B cell (primary cell): ENCODE measurements around the gene ALKBH3. TPM values are rescaled to one million over a fixed set of nuclear protein-coding genes. Genes with fewer than 3 reads are reported as not detected.

Source experiments
- ATAC-seq: fragments of 200-7000 bp; cut with Tn5 transposase; one replicate; pipeline ENCODE4 v1.10.0; 2021; ENCODE audit warnings: low read depth, mild to moderate bottlenecking, moderate number of reproducible peaks, moderate library complexity
- CTCF ChIA-PET: fragments of 350-600 bp; sonication (Branson Sonifier 250); formaldehyde crosslinking; loops from one replicate; lab custom pipeline; 2021; ENCODE audit warnings: antibody characterized with exemption, inconsistent platforms; lab: Charles Lee
- POLR2A ChIA-PET: fragments of 350-600 bp; sonication (Branson Sonifier 250); formaldehyde crosslinking; loops from one replicate; lab custom pipeline; 2021; ENCODE audit warnings: antibody characterized with exemption; lab: Charles Lee
- DNase-seq: peaks from one replicate; pipeline ENCODE4 v3.0.0; 2013
- H2AFZ ChIP-seq: 2 replicates; pipeline ENCODE4 v1.6.1; 2012; ENCODE audit warnings: mild to moderate bottlenecking, low read depth, low read length; ENCODE audit not compliant: insufficient read depth, poor library complexity, severe bottlenecking
- H3K27ac ChIP-seq, 2 donors: 1 replicate in 1 of 2; 2 replicates in 1 of 2; pipeline ENCODE4 v1.5.1; 2012 to 2013; ENCODE audit warnings: low read length in 2 of 2, mild to moderate bottlenecking in 2 of 2, moderate library complexity in 1 of 2
- H3K27me3 ChIP-seq, 4 experiments: fragments of 200-600 bp in 1 of 4; sonication (generic) in 1 of 4; replicated peaks in 1 of 4; 1 replicate in 2 of 4; 2 replicates in 2 of 4; pipeline versions ENCODE4 v1.6.1 to v1.7.0; 2013 to 2016; ENCODE audit warnings: low read length in 3 of 4, mild to moderate bottlenecking in 2 of 4, mixed read lengths in 1 of 4, moderate library complexity in 1 of 4; ENCODE audit not compliant: insufficient read depth in 4 of 4, control insufficient read depth in 3 of 4; ENCODE audit errors: control extremely low read depth in 1 of 4
- H3K36me3 ChIP-seq, 2 experiments: replicated peaks in 1 of 2; 1 replicate in 1 of 2; 2 replicates in 1 of 2; pipeline versions ENCODE4 v1.6.1 to v1.7.1; 2013; ENCODE audit warnings: low read length in 1 of 2; ENCODE audit not compliant: insufficient read depth in 2 of 2, control insufficient read depth in 1 of 2; ENCODE audit errors: control extremely low read depth in 1 of 2, extremely low read depth in 1 of 2
- H3K4me1 ChIP-seq, 2 donors: fragments of 200-600 bp in 1 of 2; sonication (generic) in 1 of 2; 1 replicate in 1 of 2; 2 replicates in 1 of 2; pipeline versions ENCODE4 v1.5.1 to v1.6.1; 2013 to 2017; ENCODE audit warnings: low read length in 2 of 2; ENCODE audit not compliant: control insufficient read depth in 2 of 2, insufficient read depth in 2 of 2
- H3K4me2 ChIP-seq: replicated peaks from 2 replicates; pipeline ENCODE3; 2012; ENCODE audit warnings: mild to moderate bottlenecking, low read depth, low read length; ENCODE audit not compliant: poor library complexity, severe bottlenecking
- H3K4me3 ChIP-seq, 5 experiments: fragments of 200-600 bp in 1 of 5; sonication (generic) in 1 of 5; 1 replicate in 3 of 5; 2 replicates in 2 of 5; pipeline versions ENCODE4 v1.5.1 to v1.7.0; 2011 to 2016; ENCODE audit warnings: low read length in 4 of 5, mild to moderate bottlenecking in 4 of 5, low read depth in 2 of 5, control low read depth in 1 of 5, moderate library complexity in 1 of 5; ENCODE audit not compliant: insufficient read depth in 1 of 5; ENCODE audit errors: control extremely low read depth in 1 of 5, extremely low read depth in 1 of 5
- H3K79me2 ChIP-seq: fragments of 200-600 bp; sonication (generic); one replicate; pipeline ENCODE4 v1.6.0; 2016; ENCODE audit warnings: low read length; ENCODE audit not compliant: control insufficient read depth, insufficient read depth
- H3K9ac ChIP-seq: fragments of 200-600 bp; sonication (generic); 2 replicates; pipeline ENCODE4 v1.6.1; 2017; ENCODE audit warnings: mild to moderate bottlenecking, low read length, moderate library complexity
- H3K9me3 ChIP-seq, 3 donors: one replicate each; pipeline versions ENCODE4 v1.6.1 to v1.7.1; 2013; ENCODE audit warnings: low read length in 2 of 3; ENCODE audit not compliant: control insufficient read depth in 2 of 3, insufficient read depth in 1 of 3; ENCODE audit errors: control extremely low read depth in 1 of 3
- H4K20me1 ChIP-seq: 2 replicates; pipeline ENCODE4 v1.6.0; 2012; ENCODE audit warnings: mild to moderate bottlenecking, low read length; ENCODE audit not compliant: insufficient read depth, control insufficient read depth, poor library complexity, severe bottlenecking
- H3K27ac Mint-ChIP-seq: one replicate; pipeline ENCODE4 v1.8.0; 2021; ENCODE audit warnings: mixed read lengths
- H3K27me3 Mint-ChIP-seq: one replicate; pipeline ENCODE4 v1.8.0; 2021; ENCODE audit warnings: mixed read lengths
- H3K4me1 Mint-ChIP-seq: one replicate; pipeline ENCODE4 v1.8.0; 2021; ENCODE audit warnings: mixed read lengths
- H3K4me3 Mint-ChIP-seq: one replicate; pipeline ENCODE4 v1.8.0; 2021; ENCODE audit warnings: mixed read lengths
- H3K9me3 Mint-ChIP-seq: one replicate; pipeline ENCODE4 v1.8.0; 2022; ENCODE audit warnings: mixed read lengths; ENCODE audit not compliant: insufficient read depth
- EZH2 ChIP-seq: IDR thresholded peaks from 2 replicates; pipeline ENCODE4 v1.6.1; 2012; ENCODE audit warnings: borderline replicate concordance, low read depth, mild to moderate bottlenecking, moderate library complexity, low read length; ENCODE audit not compliant: insufficient read depth, poor library complexity, severe bottlenecking
- WGBS: methylation state at CpG from one replicate; pipeline ENCODE4 v1.1.5; 2013; ENCODE audit warnings: missing lambda C conversion rate; ENCODE audit not compliant: insufficient coverage; 5-methylcytosine and 5-hydroxymethylcytosine counted together
- intact Hi-C: fragments of 100-400 bp; cut with micrococcal nuclease; formaldehyde crosslinking; loops from one replicate; pipeline ENCODE4 v1.10.0; 2022
- polyA plus RNA-seq: library from polyadenylated mRNA; depleted of rRNA; stranded (reverse); fragments of >200 nt; gene quantifications from 2 replicates; pipeline ENCODE4 v1.2.3, GENCODE V29; 2012
- total RNA-seq, 2 donors: library from RNA; stranded (reverse); fragments of 120-200 nt in 1 of 2; gene quantifications; 1 replicate in 1 of 2; 2 replicates in 1 of 2; pipeline versions ENCODE4 v1.2.3 to v1.2.4, GENCODE V29; 2013 to 2022
- TF ChIP-seq, protein P1 (sequence below): fragments of 200-600 bp; IDR thresholded peaks from one replicate; pipeline ENCODE4 v1.8.0; 2022; ENCODE audit warnings: antibody characterized with exemption, mild to moderate bottlenecking

Gene ALKBH3
- total and polyA plus RNA-seq, 2 donors (not counting 1 experiment from before 2014, with no cell fraction given) = 22.3 to 26.7 TPM

DNA sequence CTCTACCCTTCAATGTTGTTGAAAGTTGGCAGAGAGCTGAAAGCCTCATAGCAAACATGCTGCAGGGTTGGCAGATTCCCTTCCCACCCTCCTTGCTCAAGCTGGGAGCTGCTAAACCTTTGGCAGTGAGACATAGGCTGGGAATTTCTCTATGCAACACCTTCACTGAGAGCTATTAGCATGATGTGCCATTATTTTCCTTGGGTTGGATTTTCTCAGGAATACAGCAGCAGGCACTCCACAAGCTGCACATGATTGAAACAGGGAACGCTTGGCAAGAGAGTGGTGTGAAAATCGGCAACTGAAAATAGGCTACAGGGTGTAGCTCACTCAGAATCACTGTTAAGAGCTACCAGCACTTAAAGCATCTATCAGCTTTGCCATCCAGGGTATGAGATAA is 9.6 kb upstream of the ALKBH3 start:
- no peak for TF ChIP-seq EZH2
- TF ChIP-seq, protein P1, sequence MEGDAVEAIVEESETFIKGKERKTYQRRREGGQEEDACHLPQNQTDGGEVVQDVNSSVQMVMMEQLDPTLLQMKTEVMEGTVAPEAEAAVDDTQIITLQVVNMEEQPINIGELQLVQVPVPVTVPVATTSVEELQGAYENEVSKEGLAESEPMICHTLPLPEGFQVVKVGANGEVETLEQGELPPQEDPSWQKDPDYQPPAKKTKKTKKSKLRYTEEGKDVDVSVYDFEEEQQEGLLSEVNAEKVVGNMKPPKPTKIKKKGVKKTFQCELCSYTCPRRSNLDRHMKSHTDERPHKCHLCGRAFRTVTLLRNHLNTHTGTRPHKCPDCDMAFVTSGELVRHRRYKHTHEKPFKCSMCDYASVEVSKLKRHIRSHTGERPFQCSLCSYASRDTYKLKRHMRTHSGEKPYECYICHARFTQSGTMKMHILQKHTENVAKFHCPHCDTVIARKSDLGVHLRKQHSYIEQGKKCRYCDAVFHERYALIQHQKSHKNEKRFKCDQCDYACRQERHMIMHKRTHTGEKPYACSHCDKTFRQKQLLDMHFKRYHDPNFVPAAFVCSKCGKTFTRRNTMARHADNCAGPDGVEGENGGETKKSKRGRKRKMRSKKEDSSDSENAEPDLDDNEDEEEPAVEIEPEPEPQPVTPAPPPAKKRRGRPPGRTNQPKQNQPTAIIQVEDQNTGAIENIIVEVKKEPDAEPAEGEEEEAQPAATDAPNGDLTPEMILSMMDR = no peak
- no peak overlapping the region for H3K4me2 ChIP-seq
- no peak overlapping the region for H2AFZ ChIP-seq
- peaks cover 4 to 6% of the 10 kb centered on the region in 2 donors for H3K4me1 ChIP-seq
- no peaks in the 10 kb centered on the region for H4K20me1 ChIP-seq
- peaks cover 7% of the 10 kb centered on the region for H3K4me1 Mint-ChIP-seq
- no peak overlapping the region for H3K9ac ChIP-seq
- intact Hi-C loops = no loop called here
- H3K27me3 Mint-ChIP-seq = peaks cover 72% of the 10 kb centered on the region
- ATAC-seq (no peak), DNase-seq (no peak)
- H3K79me2 ChIP-seq = no peaks in the 10 kb centered on the region
- no peak overlapping the region for H3K4me3 Mint-ChIP-seq
- H3K27ac Mint-ChIP-seq = no peak overlapping the region
- peaks cover 2% of the 10 kb centered on the region for H3K9me3 Mint-ChIP-seq
- H3K4me3 ChIP-seq = no peak overlapping the region
- ChIA-PET CTCF (no interaction called here), POLR2A (no interaction called here)
- no peak overlapping the region for H3K27ac ChIP-seq
- WGBS = no CpG with 5 or more reads among the region's 2 CpGs
- peaks cover 0 to 4% (median 3%) of the 10 kb centered on the region in 3 donors for H3K9me3 ChIP-seq
- H3K36me3 ChIP-seq = no peaks in the 10 kb centered on the region
- peaks cover 0 to 37% (median 28%) of the 10 kb centered on the region in 4 experiments for H3K27me3 ChIP-seq

DNA sequence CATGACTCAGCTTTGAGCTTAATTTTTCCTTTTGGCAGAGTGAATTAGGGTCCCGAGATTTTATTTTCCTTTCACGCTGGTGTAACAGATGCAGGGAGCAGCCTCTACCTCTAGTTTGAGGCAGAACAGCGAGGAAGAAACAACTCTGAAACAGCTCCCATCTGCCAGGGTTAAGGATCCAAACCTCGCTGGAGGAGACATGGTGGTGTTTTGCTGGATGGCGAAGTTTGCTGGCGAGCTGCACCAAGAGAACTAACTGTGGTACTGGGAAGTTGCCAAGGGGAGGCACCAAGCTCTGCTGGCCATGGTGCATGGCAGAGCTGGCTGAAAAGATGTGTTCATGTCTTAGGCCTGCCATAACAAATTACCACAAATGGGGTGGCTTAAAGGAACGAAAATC is 7.6 kb upstream of the ALKBH3 start:
- Mint-ChIP-seq H3K4me3 (no peak overlapping the region), H3K27ac (no peak overlapping the region), H3K9me3 (peaks cover under 1% of the 10 kb centered on the region), H3K4me1 (peaks cover 7% of the 10 kb centered on the region), H3K27me3 (peaks cover 74% of the 10 kb centered on the region)
- no peak for DNase-seq
- H2AFZ ChIP-seq = no peak overlapping the region
- peaks cover 0 to 4% (median 0%) of the 10 kb centered on the region in 3 donors for H3K9me3 ChIP-seq
- intact Hi-C loops = no loop called here
- no peak overlapping the region for H3K4me3 ChIP-seq
- no peaks in the 10 kb centered on the region for H3K79me2 ChIP-seq
- WGBS = 84% methylated on average over 7 of the region's 7 CpGs
- no peak overlapping the region for H3K9ac ChIP-seq
- TF ChIP-seq, protein P1 = no peak
- no peak for TF ChIP-seq EZH2
- POLR2A ChIA-PET = no interaction called here
- ATAC-seq = no peak
- no peak overlapping the region for H3K27ac ChIP-seq
- H3K36me3 ChIP-seq = no peaks in the 10 kb centered on the region
- H4K20me1 ChIP-seq = no peaks in the 10 kb centered on the region
- CTCF ChIA-PET = no interaction called here
- peaks cover 4 to 6% of the 10 kb centered on the region in 2 donors for H3K4me1 ChIP-seq
- H3K4me2 ChIP-seq = no peak overlapping the region
- H3K27me3 ChIP-seq = peaks cover 0 to 49% (median 28%) of the 10 kb centered on the region in 4 experiments
